Muscle layer of duodenum (tissue), 2 donors: ENCODE measurements around the gene XPA.
"Not testable (repeated sequence)": the region's sequence is repeated elsewhere in the genome, so short reads cannot be mapped to it uniquely, and the experiment has no call there.

Experiments used
- H3K27ac ChIP-seq: one replicate; pipeline ENCODE4 v1.7.0; 2013; ENCODE audit warnings: mild to moderate bottlenecking, low read length
- H3K27me3 ChIP-seq: one replicate; pipeline ENCODE4 v1.7.0; 2013; ENCODE audit warnings: low read depth, mild to moderate bottlenecking, control low read depth, low read length
- H3K36me3 ChIP-seq, 2 donors: one replicate each; pipeline ENCODE4 v1.7.0; 2013; ENCODE audit warnings: low read length in 2 of 2, control low read depth in 1 of 2, mild to moderate bottlenecking in 1 of 2; ENCODE audit not compliant: insufficient read depth in 2 of 2, control insufficient read depth in 1 of 2
- H3K4me1 ChIP-seq, 2 donors: one replicate each; pipeline ENCODE4 v1.7.0; 2013; ENCODE audit warnings: low read length in 2 of 2, mild to moderate bottlenecking in 2 of 2, control low read depth in 1 of 2, moderate library complexity in 1 of 2; ENCODE audit not compliant: insufficient read depth in 2 of 2, control insufficient read depth in 1 of 2
- H3K4me3 ChIP-seq, 2 donors: one replicate each; pipeline ENCODE4 v1.7.0; 2013; ENCODE audit warnings: low read length in 2 of 2, low read depth in 1 of 2, mild to moderate bottlenecking in 1 of 2
- H3K9me3 ChIP-seq, 2 donors: one replicate each; pipeline ENCODE4 v1.7.0; 2013; ENCODE audit warnings: low read length in 2 of 2, control low read depth in 1 of 2, mild to moderate bottlenecking in 1 of 2; ENCODE audit not compliant: control insufficient read depth in 1 of 2
- donor health status: healthy.

XPA gene

GRCh38 chr9:97696803-97697601, at the start of gene XPA:
XPA (minus strand) TSS chr9:97697340; CDS start chr9:97697292, 48 bp downstream.
- H3K27ac ChIP-seq = peak within 1 kb of the TSS; percentile 82
- no peaks in the 10 kb centered on the region for H3K27me3 ChIP-seq
- no peaks in the 10 kb centered on the region for H3K9me3 ChIP-seq
- peaks cover 11 to 26% of the 10 kb centered on the region in 2 donors for H3K4me1 ChIP-seq
- H3K36me3 ChIP-seq = peaks cover 0 to 3% of the 10 kb centered on the region in 2 donors
- peak within 1 kb of the TSS; percentile 77 to 83 for H3K4me3 ChIP-seq

- Histone ChIP-seq H3K36me3 (no peaks in the 10 kb centered on the region), H3K4me1 (no peaks in the 10 kb centered on the region), H3K4me3 (no peak overlapping the region), H3K27ac (no peak overlapping the region), H3K27me3 (no peaks in the 10 kb centered on the region), H3K9me3 (peaks cover 0 to 5% of the 10 kb centered on the region in 2 donors)
Observed at GRCh38 chr9:97744710-97745708, 47.9 kb upstream of the XPA start.

- H3K27ac ChIP-seq, H3K27me3 ChIP-seq, H3K9me3 ChIP-seq, H3K4me1 ChIP-seq, H3K36me3 ChIP-seq, H3K4me3 ChIP-seq: not testable (repeated sequence)
Observed at GRCh38 chr9:97744025-97744424, 46.9 kb upstream of the XPA start.

DNA sequence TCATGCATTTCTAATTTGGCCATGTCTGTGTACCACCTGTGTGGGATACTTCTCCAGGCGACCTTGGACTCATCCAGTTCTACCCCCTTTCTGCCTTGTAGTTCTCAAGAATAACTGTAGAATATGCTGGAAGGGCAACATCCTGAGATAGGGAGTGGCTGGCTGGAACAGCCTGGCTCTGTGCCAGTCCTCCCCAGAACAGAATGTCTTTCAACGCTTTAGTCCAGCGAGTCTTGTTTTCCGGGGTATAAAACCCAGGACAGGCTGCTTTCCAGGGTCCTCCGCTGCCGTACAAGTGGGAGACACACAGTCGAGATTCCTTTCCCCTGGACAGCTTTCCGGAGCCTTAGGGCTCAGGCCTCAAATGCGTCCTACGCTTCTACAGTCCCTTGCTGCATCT, 45.4 kb upstream of the XPA start:
- Histone ChIP-seq H3K4me1 (no peaks in the 10 kb centered on the region), H3K9me3 (peaks cover 0 to 5% of the 10 kb centered on the region in 2 donors), H3K27me3 (no peaks in the 10 kb centered on the region), H3K36me3 (no peaks in the 10 kb centered on the region), H3K4me3 (no peak overlapping the region), H3K27ac (no peak overlapping the region)

GRCh38 chr9:97741947-97742346, 44.8 kb upstream of the XPA start:
- no peaks in the 10 kb centered on the region for H3K36me3 ChIP-seq
- no peaks in the 10 kb centered on the region for H3K4me1 ChIP-seq
- H3K27me3 ChIP-seq = no peaks in the 10 kb centered on the region
- H3K4me3 ChIP-seq = no peak overlapping the region
- peaks cover 0 to 5% of the 10 kb centered on the region in 2 donors for H3K9me3 ChIP-seq
- H3K27ac ChIP-seq = no peak overlapping the region

DNA sequence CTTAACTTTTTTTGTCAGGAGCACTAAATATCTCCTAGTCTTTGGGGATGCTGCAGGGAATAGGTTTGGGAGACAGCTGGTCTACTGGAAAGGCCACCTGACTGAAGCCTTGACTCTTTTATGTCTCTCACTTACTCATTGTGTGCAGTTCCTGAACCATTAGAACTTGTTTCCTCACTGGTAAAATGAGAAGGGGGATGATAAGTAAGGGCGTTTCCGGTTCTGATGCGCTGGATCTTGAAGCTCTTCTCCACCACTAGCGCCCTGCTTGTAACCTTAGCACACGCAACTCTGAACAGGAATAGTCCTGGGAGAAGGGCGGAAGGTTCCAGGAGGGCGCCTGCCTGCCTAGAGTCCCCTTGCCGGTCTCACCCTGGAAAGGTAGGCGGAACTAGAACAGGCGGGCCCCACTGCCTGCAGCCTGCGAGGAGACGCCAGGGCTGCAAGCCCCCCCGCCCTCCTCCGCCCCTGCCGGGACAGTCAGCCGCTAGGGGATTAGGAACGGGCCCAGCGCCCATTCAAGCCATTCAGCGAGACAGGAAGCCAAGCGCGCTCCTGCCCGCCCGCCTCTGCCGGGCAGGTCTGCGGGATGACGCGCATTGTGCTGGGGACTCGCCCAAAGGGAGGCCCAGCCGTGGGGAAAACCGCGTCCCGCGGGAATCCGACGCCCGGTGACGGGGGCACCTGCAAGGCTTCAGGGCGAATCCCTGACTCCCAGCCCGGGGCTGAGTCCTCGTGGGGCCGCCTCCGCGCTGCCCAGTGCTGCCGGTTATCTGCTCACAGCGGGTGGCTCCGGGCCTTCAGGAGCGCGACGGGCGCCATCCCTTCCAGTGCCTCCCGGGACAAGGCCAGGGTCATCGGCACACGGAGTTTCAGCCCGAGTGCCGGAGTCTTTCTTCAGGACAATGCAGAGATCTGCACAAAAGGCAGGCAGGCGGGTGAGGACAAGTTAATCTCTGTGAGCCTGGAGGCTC, 44.0 kb upstream of the XPA start:
- H3K9me3 ChIP-seq = peaks cover 0 to 5% of the 10 kb centered on the region in 2 donors
- H3K36me3 ChIP-seq = no peaks in the 10 kb centered on the region
- no peaks in the 10 kb centered on the region for H3K27me3 ChIP-seq
- H3K4me3 ChIP-seq = peak overlapping the region; percentile 28 to 58
- no peak overlapping the region for H3K27ac ChIP-seq
- H3K4me1 ChIP-seq = no peaks in the 10 kb centered on the region

- Histone ChIP-seq H3K4me1 (no peaks in the 10 kb centered on the region), H3K27ac (no peak overlapping the region), H3K27me3 (no peaks in the 10 kb centered on the region), H3K4me3 (no peak overlapping the region), H3K9me3 (peaks cover 0 to under 1% of the 10 kb centered on the region in 2 donors), H3K36me3 (no peaks in the 10 kb centered on the region)
Observed at GRCh38 chr9:97737429-97737828, 40.3 kb upstream of the XPA start.

- H3K4me1 ChIP-seq = no peaks in the 10 kb centered on the region
- H3K36me3 ChIP-seq = no peaks in the 10 kb centered on the region
- no peaks in the 10 kb centered on the region for H3K27me3 ChIP-seq
- H3K9me3 ChIP-seq = peaks cover 0 to 3% of the 10 kb centered on the region in 2 donors
- no peak overlapping the region for H3K4me3 ChIP-seq
- H3K27ac ChIP-seq = no peak overlapping the region
Observed at GRCh38 chr9:97735070-97735600, 38.0 kb upstream of the XPA start.

DNA sequence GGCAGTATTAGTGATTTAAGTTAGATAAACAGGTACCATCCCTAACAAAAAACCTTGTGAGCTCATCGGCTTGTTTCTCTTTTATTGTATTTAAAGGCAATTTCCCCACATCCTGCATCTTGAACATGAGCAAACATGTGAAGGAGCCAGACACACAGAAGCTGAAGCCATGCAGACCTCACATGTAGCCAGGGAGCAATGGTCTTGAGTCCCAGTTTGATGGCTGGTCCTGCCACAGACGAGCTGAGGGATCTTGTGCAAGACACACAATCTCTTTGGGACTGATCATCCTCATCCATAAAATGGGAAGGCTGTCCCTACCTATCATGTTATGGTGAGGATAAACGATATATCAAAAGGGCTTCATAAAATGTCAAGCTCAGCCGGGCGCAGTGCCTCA, 29.6 kb upstream of the XPA start:
- H3K4me1 ChIP-seq = no peaks in the 10 kb centered on the region
- no peak overlapping the region for H3K27ac ChIP-seq

GRCh38 chr9:97723819-97724218, 26.7 kb upstream of the XPA start:
- H3K27ac ChIP-seq = no peak overlapping the region
- peaks cover 0 to 2% of the 10 kb centered on the region in 2 donors for H3K9me3 ChIP-seq
- H3K27me3 ChIP-seq = no peaks in the 10 kb centered on the region
- no peak overlapping the region for H3K4me3 ChIP-seq
- no peaks in the 10 kb centered on the region for H3K4me1 ChIP-seq
- H3K36me3 ChIP-seq = no peaks in the 10 kb centered on the region

More for the DNA sequence above, 29.6 kb upstream of the XPA start:
- H3K36me3 ChIP-seq = no peaks in the 10 kb centered on the region
- H3K9me3 ChIP-seq = peaks cover 0 to 5% of the 10 kb centered on the region in 2 donors
- no peak overlapping the region for H3K4me3 ChIP-seq
- H3K27me3 ChIP-seq = no peaks in the 10 kb centered on the region
